Activated CD8-positive, alpha-beta memory T cell treated with anti-CD3 and anti-CD28 coated beads, Interleukin-2, amount 50 U/mL, for 1 hour (primary cell): ENCODE results near the gene CIB2.

Experiments used
- DNase-seq: peaks from one replicate; pipeline ENCODE4 v3.0.0-alpha.2; 2020; ENCODE audit errors: extremely low read depth

CIB2 gene

GRCh38 chr15:78149068-78149804 lies 18.0 kb upstream of the CIB2 start, which contains the start of gene IDH3A:
Gene IDH3A, plus strand, starts transcription at chr15:78149362. Its CDS starts 42 bp downstream, at chr15:78149404.
- DNase-seq = peak; percentile 99

GRCh38 chr15:78148392-78149067 lies 17.3 kb upstream of the CIB2 start:
- DNase-seq = no peak

GRCh38 chr15:78147566-78147965 lies 16.3 kb upstream of the CIB2 start:
- no peak for DNase-seq

GRCh38 chr15:78146425-78147154 lies 15.3 kb upstream of the CIB2 start:
- DNase-seq = no peak

GRCh38 chr15:78142332-78142731 lies 11.1 kb upstream of the CIB2 start:
- no peak for DNase-seq

- no peak for DNase-seq
These were observed 9.0 kb upstream of the CIB2 start for GRCh38 chr15:78140292-78140691.

- DNase-seq = no peak
These were observed 8.3 kb upstream of the CIB2 start for GRCh38 chr15:78139578-78139977.

GRCh38 chr15:78133801-78134200 lies 2.6 kb upstream of the CIB2 start:
- DNase-seq = no peak

GRCh38 chr15:78130466-78131294 lies 565 bp downstream of the CIB2 start:
- peak; percentile 13 for DNase-seq

- DNase-seq = no peak
These were observed 1.4 kb downstream of the CIB2 start for GRCh38 chr15:78129751-78130287.

- no peak for DNase-seq
These were observed 2.0 kb downstream of the CIB2 start for GRCh38 chr15:78129077-78129750.

GRCh38 chr15:78127882-78128281 lies 3.4 kb downstream of the CIB2 start:
- DNase-seq = no peak

- no peak for DNase-seq
These were observed 6.0 kb downstream of the CIB2 start for GRCh38 chr15:78125267-78125666.

- DNase-seq = no peak
These were observed 10.7 kb downstream of the CIB2 start for GRCh38 chr15:78120523-78120922.

- DNase-seq = no peak
These were observed 18.7 kb downstream of the CIB2 start for GRCh38 chr15:78112551-78112950.

GRCh38 chr15:78111788-78112187 lies 19.5 kb downstream of the CIB2 start:
- DNase-seq = no peak

GRCh38 chr15:78110916-78111475 lies 20.2 kb downstream of the CIB2 start:
- DNase-seq = no peak

- no peak for DNase-seq
These were observed 21.1 kb downstream of the CIB2 start for GRCh38 chr15:78110096-78110495.

GRCh38 chr15:78109156-78109555 lies 22.1 kb downstream of the CIB2 start:
- DNase-seq = no peak

GRCh38 chr15:78108300-78109084 lies 22.8 kb downstream of the CIB2 start:
- DNase-seq = peak; percentile 60
